GM19397 (cell line): ENCODE data around the gene COBL.

Experiments used
- ATAC-seq: cut with Tn5 transposase; IDR thresholded peaks from one replicate; pipeline ENCODE4 v1.9.1; 2021; ENCODE audit warnings: mild to moderate bottlenecking, moderate library complexity; ENCODE audit not compliant: unreplicated experiment

COBL gene

GRCh38 chr7:51278797-51279196 lies 37.8 kb downstream of the COBL start:
- ATAC-seq = no peak

- ATAC-seq = no peak
Measured at GRCh38 chr7:51276967-51277366, 39.6 kb downstream of the COBL start.

GRCh38 chr7:51276091-51276605 lies 40.5 kb downstream of the COBL start:
- ATAC-seq = no peak

- ATAC-seq = no peak
Measured at GRCh38 chr7:51275532-51275931, 41.1 kb downstream of the COBL start.

- ATAC-seq = no peak
Measured at GRCh38 chr7:51274955-51275354, 41.7 kb downstream of the COBL start.

- ATAC-seq = no peak
Measured at GRCh38 chr7:51274001-51274400, 42.6 kb downstream of the COBL start.

- ATAC-seq = no peak
Measured at GRCh38 chr7:51273360-51273759, 43.2 kb downstream of the COBL start.

- ATAC-seq = no peak
Measured at GRCh38 chr7:51270965-51271364, 45.6 kb downstream of the COBL start.

- ATAC-seq = no peak
Measured at GRCh38 chr7:51269911-51270310, 46.7 kb downstream of the COBL start.

GRCh38 chr7:51269321-51269720 lies 47.3 kb downstream of the COBL start:
- ATAC-seq = no peak

GRCh38 chr7:51268859-51269258 lies 47.8 kb downstream of the COBL start:
- ATAC-seq = no peak

GRCh38 chr7:51267169-51267568 lies 49.4 kb downstream of the COBL start:
- ATAC-seq = no peak

- no peak for ATAC-seq
Measured at GRCh38 chr7:51265066-51265907, 51.3 kb downstream of the COBL start.

GRCh38 chr7:51263631-51264484 lies 52.8 kb downstream of the COBL start:
- ATAC-seq = no peak

- ATAC-seq = no peak
Measured at GRCh38 chr7:51262796-51263531, 53.6 kb downstream of the COBL start.

- no peak for ATAC-seq
Measured at GRCh38 chr7:51261950-51262795, 54.4 kb downstream of the COBL start.

GRCh38 chr7:51261117-51261835 lies 55.3 kb downstream of the COBL start:
- no peak for ATAC-seq

GRCh38 chr7:51260516-51260915 lies 56.1 kb downstream of the COBL start:
- ATAC-seq = no peak

- no peak for ATAC-seq
Measured at GRCh38 chr7:51259766-51260165, 56.8 kb downstream of the COBL start.

- ATAC-seq = no peak
Measured at GRCh38 chr7:51256916-51257315, 59.7 kb downstream of the COBL start.
